ENCODE data around the gene DDR2.

The DDR2 gene

DNA sequence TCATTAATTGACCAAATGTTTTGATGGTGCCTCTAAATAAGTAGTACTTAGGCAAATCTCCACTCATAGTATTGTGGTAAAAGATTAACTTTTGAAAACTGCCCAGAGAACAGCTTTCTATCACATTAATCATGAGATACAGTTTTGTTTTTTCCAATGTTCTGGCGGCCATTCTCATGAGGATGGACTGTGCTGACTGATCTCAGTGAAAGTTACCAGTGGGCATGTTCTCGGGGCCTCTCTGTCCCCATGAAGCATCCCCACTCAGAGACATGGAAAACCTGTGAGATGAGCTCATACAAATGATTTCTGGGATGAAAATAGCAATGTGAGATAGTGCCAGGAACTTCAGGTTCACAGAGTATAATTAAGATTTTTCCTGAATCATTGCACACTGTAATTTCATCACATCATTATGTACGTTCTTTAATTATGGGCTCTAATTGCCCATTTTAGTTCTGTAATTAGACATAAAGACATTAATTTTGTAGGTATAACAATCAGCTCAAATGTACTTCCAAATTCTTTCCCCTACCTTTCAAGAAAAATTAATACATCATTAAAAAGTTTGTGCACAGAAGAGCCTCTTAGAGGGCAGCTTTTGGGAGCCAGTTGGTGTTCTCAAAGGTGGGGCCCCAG is 40.5 kb downstream of the DDR2 start:
- H3K4me1 ChIP-seq (ENCODE audit: insufficient read depth, low read length) = no peaks in the 10 kb centered on the region

GRCh38 chr1:162674034-162674608 is 41.9 kb downstream of the DDR2 start:
- 88% methylated on average over 1 of the region's 2 CpGs for WGBS
- H3K9me3 ChIP-seq (ENCODE audit: insufficient read depth, low read depth, low read length) = no peaks in the 10 kb centered on the region
- no peak overlapping the region for H3K9ac ChIP-seq (ENCODE audit: low read depth, low read length)
- no peaks in the 10 kb centered on the region for H3K4me1 ChIP-seq (ENCODE audit: insufficient read depth, low read length)
- H3K27ac ChIP-seq (ENCODE audit: low read depth, low read length) = no peak overlapping the region
- no peak overlapping the region for H3K4me3 ChIP-seq (ENCODE audit: low read length)
- no peaks in the 10 kb centered on the region for H3K27me3 ChIP-seq (ENCODE audit: insufficient read depth, low read length)
- no peaks in the 10 kb centered on the region for H3K36me3 ChIP-seq (ENCODE audit: insufficient read depth, low read length)

More for the DNA sequence above, 40.5 kb downstream of the DDR2 start:
- Histone ChIP-seq H3K27ac (ENCODE audit: low read depth, low read length) (no peak overlapping the region), H3K27me3 (ENCODE audit: insufficient read depth, low read length) (no peaks in the 10 kb centered on the region), H3K9ac (ENCODE audit: low read depth, low read length) (no peak overlapping the region), H3K4me3 (ENCODE audit: low read length) (no peak overlapping the region), H3K36me3 (ENCODE audit: insufficient read depth, low read length) (no peaks in the 10 kb centered on the region), H3K9me3 (ENCODE audit: insufficient read depth, low read depth, low read length) (no peaks in the 10 kb centered on the region)
- 98% methylated on average over 3 of the region's 3 CpGs for WGBS

DNA sequence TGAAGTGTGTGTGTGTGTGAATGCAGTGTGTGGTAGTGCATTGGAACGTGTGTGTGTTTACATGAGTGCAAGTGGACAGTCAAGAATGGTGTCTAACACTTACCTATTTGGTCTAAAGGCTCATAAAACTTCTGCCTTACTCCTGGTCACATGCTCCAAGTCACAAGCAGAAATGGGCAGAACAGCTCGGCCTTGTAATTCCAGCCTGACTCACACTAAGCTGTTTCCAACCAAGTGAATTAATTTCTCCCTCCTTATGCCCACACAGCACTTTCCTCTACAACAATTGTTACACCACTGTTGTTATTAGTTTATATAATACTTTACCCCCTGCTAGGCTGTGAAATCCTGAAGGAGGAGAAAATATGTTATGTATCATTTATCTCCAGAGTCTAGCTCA is 43.8 kb downstream of the DDR2 start:
- H3K27ac ChIP-seq (ENCODE audit: low read depth, low read length) = no peak overlapping the region
- H3K4me3 ChIP-seq (ENCODE audit: low read length) = no peak overlapping the region
- H3K36me3 ChIP-seq (ENCODE audit: insufficient read depth, low read length) = no peaks in the 10 kb centered on the region
- H3K27me3 ChIP-seq (ENCODE audit: insufficient read depth, low read length) = no peaks in the 10 kb centered on the region
- H3K4me1 ChIP-seq (ENCODE audit: insufficient read depth, low read length) = no peaks in the 10 kb centered on the region
- peaks cover 11% of the 10 kb centered on the region; the same call in 1 of the 2 replicates for H3K9me3 ChIP-seq (ENCODE audit: insufficient read depth, low read depth, low read length)
- 89% methylated on average over 2 of the region's 2 CpGs for WGBS
- H3K9ac ChIP-seq (ENCODE audit: low read depth, low read length) = no peak overlapping the region

DNA sequence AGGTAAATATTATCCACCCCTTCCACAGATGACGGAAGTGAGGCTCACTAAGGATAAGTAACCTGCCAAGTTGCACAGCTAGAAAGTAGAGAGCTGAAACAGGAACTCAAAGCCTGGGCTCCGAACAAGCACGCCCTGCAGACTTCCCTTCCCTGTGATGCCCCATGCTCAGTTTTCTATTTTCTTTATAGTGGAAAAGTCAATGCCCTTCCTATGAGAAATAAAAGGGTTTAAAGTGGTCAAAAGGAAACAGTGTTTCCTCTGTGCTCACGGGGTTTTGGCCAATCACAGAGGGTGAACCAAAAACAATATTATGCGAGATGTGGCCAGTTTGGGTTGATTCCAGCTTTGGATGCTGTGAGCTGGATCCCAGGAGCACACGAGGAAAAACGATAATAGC is 44.5 kb downstream of the DDR2 start:
- Histone ChIP-seq H3K36me3 (ENCODE audit: insufficient read depth, low read length) (no peaks in the 10 kb centered on the region), H3K9me3 (ENCODE audit: insufficient read depth, low read depth, low read length) (peaks cover 11% of the 10 kb centered on the region; the same call in 1 of the 2 replicates), H3K9ac (ENCODE audit: low read depth, low read length) (no peak overlapping the region), H3K4me1 (ENCODE audit: insufficient read depth, low read length) (no peaks in the 10 kb centered on the region), H3K4me3 (ENCODE audit: low read length) (no peak overlapping the region), H3K27me3 (ENCODE audit: insufficient read depth, low read length) (no peaks in the 10 kb centered on the region), H3K27ac (ENCODE audit: low read depth, low read length) (no peak overlapping the region)
- 93% methylated on average over 7 of the region's 7 CpGs for WGBS

DNA sequence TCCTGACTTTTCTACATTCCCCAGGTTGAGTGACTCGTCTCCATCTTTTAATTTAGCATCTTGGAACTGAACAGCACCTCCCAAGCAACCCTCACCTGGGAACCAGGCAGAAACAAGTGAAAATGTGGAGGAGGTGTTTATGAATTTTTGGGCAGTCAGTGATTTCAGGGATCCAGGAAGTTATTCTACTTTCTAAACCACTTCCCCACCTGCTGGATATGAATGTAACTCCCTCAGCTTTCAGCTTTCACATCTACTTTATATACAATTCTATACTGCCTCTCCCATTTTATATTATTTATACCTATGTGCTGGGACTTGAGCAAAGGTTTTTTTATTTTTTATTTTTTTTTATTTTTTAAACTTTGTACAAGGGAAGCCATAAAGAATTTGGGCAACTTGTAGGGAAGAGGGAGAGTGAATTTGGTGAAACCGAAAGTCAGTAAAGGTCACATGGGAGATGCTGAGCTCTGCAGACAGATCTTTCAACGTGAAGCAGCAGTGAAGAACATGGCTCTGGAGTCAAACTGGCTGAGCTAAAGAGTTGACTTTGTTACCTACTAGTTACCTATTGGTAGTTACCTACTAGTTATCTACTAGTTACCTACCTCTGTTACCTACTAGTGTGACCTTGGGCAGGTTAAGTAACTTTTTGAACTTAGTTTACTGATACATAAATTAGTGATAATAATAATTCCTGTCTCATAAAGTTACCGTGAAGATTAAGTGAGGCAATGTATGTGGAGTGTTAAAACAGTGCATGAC is 45.5 kb downstream of the DDR2 start:
- H3K9me3 ChIP-seq (ENCODE audit: insufficient read depth, low read depth, low read length) = peaks cover 11% of the 10 kb centered on the region; the same call in 1 of the 2 replicates
- WGBS = 87% methylated on average over 3 of the region's 4 CpGs
- H3K27ac ChIP-seq (ENCODE audit: low read depth, low read length) = no peak overlapping the region
- H3K9ac ChIP-seq (ENCODE audit: low read depth, low read length) = no peak overlapping the region
- no peaks in the 10 kb centered on the region for H3K36me3 ChIP-seq (ENCODE audit: insufficient read depth, low read length)
- H3K4me3 ChIP-seq (ENCODE audit: low read length) = no peak overlapping the region
- H3K4me1 ChIP-seq (ENCODE audit: insufficient read depth, low read length) = no peaks in the 10 kb centered on the region
- H3K27me3 ChIP-seq (ENCODE audit: insufficient read depth, low read length) = no peaks in the 10 kb centered on the region

DNA sequence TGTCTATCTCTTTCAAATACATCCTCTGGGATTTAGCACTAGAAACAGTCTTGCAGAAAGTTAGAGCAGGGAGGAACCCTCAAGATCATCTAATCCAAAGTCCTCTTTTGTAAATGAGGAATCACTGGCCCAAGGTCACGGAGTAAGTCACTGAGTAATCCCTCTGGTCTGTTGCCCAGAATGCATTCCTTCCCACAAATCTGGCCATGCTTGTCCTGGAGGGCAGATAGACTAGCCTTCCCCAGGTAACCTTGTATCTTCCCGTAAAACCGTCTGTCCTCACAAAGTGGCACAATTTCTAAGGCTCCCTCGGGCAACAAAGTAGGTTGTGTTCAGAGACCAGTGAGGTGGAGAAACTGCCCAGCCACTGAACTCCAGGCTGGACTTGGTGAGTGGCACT is 46.2 kb downstream of the DDR2 start:
- Histone ChIP-seq H3K27me3 (ENCODE audit: insufficient read depth, low read length) (no peaks in the 10 kb centered on the region), H3K9me3 (ENCODE audit: insufficient read depth, low read depth, low read length) (peaks cover 11% of the 10 kb centered on the region; the same call in 1 of the 2 replicates), H3K36me3 (ENCODE audit: insufficient read depth, low read length) (no peaks in the 10 kb centered on the region), H3K4me3 (ENCODE audit: low read length) (no peak overlapping the region), H3K9ac (ENCODE audit: low read depth, low read length) (no peak overlapping the region), H3K4me1 (ENCODE audit: insufficient read depth, low read length) (no peaks in the 10 kb centered on the region), H3K27ac (ENCODE audit: low read depth, low read length) (no peak overlapping the region)
- whole genome bisulfite sequencing = 94% methylated on average over 4 of the region's 4 CpGs

- Histone ChIP-seq H3K9ac (ENCODE audit: low read depth, low read length) (no peak overlapping the region), H3K4me1 (ENCODE audit: insufficient read depth, low read length) (no peaks in the 10 kb centered on the region), H3K4me3 (ENCODE audit: low read length) (no peak overlapping the region), H3K27ac (ENCODE audit: low read depth, low read length) (no peak overlapping the region), H3K9me3 (ENCODE audit: insufficient read depth, low read depth, low read length) (peaks cover 11% of the 10 kb centered on the region; the same call in 1 of the 2 replicates), H3K27me3 (ENCODE audit: insufficient read depth, low read length) (no peaks in the 10 kb centered on the region), H3K36me3 (ENCODE audit: insufficient read depth, low read length) (no peaks in the 10 kb centered on the region)
- 0% methylated on average over 1 of the region's 1 CpG for WGBS
Observed at GRCh38 chr1:162679298-162679697, 47.0 kb downstream of the DDR2 start.

GRCh38 chr1:162680419-162681121 is 48.3 kb downstream of the DDR2 start:
- peaks cover 11% of the 10 kb centered on the region; the same call in 1 of the 2 replicates for H3K9me3 ChIP-seq (ENCODE audit: insufficient read depth, low read depth, low read length)
- H3K27ac ChIP-seq (ENCODE audit: low read depth, low read length) = no peak overlapping the region
- H3K27me3 ChIP-seq (ENCODE audit: insufficient read depth, low read length) = no peaks in the 10 kb centered on the region
- no peak overlapping the region for H3K4me3 ChIP-seq (ENCODE audit: low read length)
- H3K4me1 ChIP-seq (ENCODE audit: insufficient read depth, low read length) = no peaks in the 10 kb centered on the region
- 94% methylated on average over 5 of the region's 5 CpGs for WGBS
- no peaks in the 10 kb centered on the region for H3K36me3 ChIP-seq (ENCODE audit: insufficient read depth, low read length)
- H3K9ac ChIP-seq (ENCODE audit: low read depth, low read length) = no peak overlapping the region

DNA sequence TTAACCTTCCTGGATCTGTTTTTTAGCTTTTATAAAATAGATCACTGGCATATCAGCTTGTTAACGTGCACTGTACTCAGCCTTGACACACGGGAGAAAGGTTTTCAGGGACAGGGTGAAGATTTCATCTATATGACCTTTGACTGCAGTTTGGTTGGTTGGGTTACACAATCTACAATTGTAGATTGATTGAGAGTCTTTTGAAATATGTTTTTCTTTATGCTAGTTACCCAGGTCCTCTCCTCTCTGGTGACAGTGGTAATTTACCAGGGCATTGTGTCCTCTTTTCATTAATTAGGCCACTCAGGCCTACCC is 48.8 kb downstream of the DDR2 start:
- WGBS = 99% methylated on average over 2 of the region's 2 CpGs
- Histone ChIP-seq H3K4me1 (ENCODE audit: insufficient read depth, low read length) (no peaks in the 10 kb centered on the region), H3K9ac (ENCODE audit: low read depth, low read length) (no peak overlapping the region), H3K4me3 (ENCODE audit: low read length) (no peak overlapping the region), H3K36me3 (ENCODE audit: insufficient read depth, low read length) (no peaks in the 10 kb centered on the region), H3K9me3 (ENCODE audit: insufficient read depth, low read depth, low read length) (peaks cover 11% of the 10 kb centered on the region; the same call in 1 of the 2 replicates), H3K27ac (ENCODE audit: low read depth, low read length) (no peak overlapping the region), H3K27me3 (ENCODE audit: insufficient read depth, low read length) (no peaks in the 10 kb centered on the region)

DNA sequence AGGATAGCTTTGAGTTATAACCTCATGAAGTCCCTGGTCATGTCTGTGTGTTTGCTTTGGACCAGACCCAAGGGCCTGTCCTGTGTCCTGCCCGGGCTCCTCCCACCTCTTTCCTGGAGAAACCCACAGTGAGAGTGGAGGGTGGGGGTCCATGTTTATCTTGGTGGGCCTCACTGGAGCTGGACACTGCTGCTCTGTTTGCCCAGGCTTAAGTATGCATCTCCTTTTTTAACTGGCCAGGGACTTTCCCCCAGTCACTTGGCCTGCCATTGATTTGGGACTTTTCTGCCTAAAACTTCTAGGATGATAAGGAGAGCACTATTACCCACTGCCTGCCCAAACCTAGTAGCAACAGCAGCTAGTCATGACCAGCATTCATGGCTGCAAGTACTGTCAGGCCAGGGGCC is 49.8 kb downstream of the DDR2 start:
- Histone ChIP-seq H3K27me3 (ENCODE audit: insufficient read depth, low read length) (no peaks in the 10 kb centered on the region), H3K9me3 (ENCODE audit: insufficient read depth, low read depth, low read length) (peaks cover 11% of the 10 kb centered on the region; the same call in 1 of the 2 replicates), H3K4me1 (ENCODE audit: insufficient read depth, low read length) (no peaks in the 10 kb centered on the region), H3K4me3 (ENCODE audit: low read length) (no peak overlapping the region), H3K9ac (ENCODE audit: low read depth, low read length) (no peak overlapping the region), H3K36me3 (ENCODE audit: insufficient read depth, low read length) (no peaks in the 10 kb centered on the region), H3K27ac (ENCODE audit: low read depth, low read length) (no peak overlapping the region)
- WGBS = 95% methylated on average over 1 of the region's 1 CpG

- H3K4me1 ChIP-seq (ENCODE audit: insufficient read depth, low read length) = peaks cover 21% of the 10 kb centered on the region
- H3K36me3 ChIP-seq (ENCODE audit: insufficient read depth, low read length) = no peaks in the 10 kb centered on the region
- no peak overlapping the region for H3K27ac ChIP-seq (ENCODE audit: low read depth, low read length)
- no peaks in the 10 kb centered on the region for H3K27me3 ChIP-seq (ENCODE audit: insufficient read depth, low read length)
- 94% methylated on average over 6 of the region's 6 CpGs for WGBS
- H3K9ac ChIP-seq (ENCODE audit: low read depth, low read length) = no peak overlapping the region
- H3K9me3 ChIP-seq (ENCODE audit: insufficient read depth, low read depth, low read length) = no peaks in the 10 kb centered on the region
- no peak overlapping the region for H3K4me3 ChIP-seq (ENCODE audit: low read length)
Observed at GRCh38 chr1:162687870-162688269, 55.6 kb downstream of the DDR2 start.

All from HUES64 (cell line).